Activated B cell treated with CpG ODN at 0.5 μM for 24 hours (primary cell): ENCODE measurements around the gene BANF1. TPM values are rescaled to one million over a fixed set of nuclear protein-coding genes. Genes with fewer than 3 reads are reported as not detected.

ENCODE experiments used
- ATAC-seq: fragments of 200-7000 bp; cut with Tn5 transposase; one replicate; pipeline ENCODE4 v1.10.0; 2021; ENCODE audit warnings: low read depth, mild to moderate bottlenecking, moderate library complexity
- CTCF ChIA-PET: fragments of 350-600 bp; sonication (Branson Sonifier 250); formaldehyde crosslinking; loops from one replicate; lab custom pipeline; 2021; ENCODE audit warnings: antibody characterized with exemption; lab: Charles Lee
- POLR2A ChIA-PET: fragments of 350-600 bp; sonication (Branson Sonifier 250); formaldehyde crosslinking; loops from one replicate; lab custom pipeline; 2021; ENCODE audit warnings: antibody characterized with exemption; lab: Charles Lee
- DNase-seq: peaks from one replicate; pipeline ENCODE4 v3.0.0; 2022
- H3K27ac Mint-ChIP-seq: one replicate; pipeline ENCODE4 v1.8.0; 2020; ENCODE audit warnings: mixed read lengths
- H3K27me3 Mint-ChIP-seq: one replicate; pipeline ENCODE4 v1.8.0; 2021; ENCODE audit warnings: mixed read lengths
- H3K36me3 Mint-ChIP-seq: one replicate; pipeline ENCODE4 v1.8.0; 2021; ENCODE audit warnings: low read depth, mixed read lengths
- H3K4me1 Mint-ChIP-seq: one replicate; pipeline ENCODE4 v1.8.0; 2021; ENCODE audit warnings: mixed read lengths
- H3K4me3 Mint-ChIP-seq: one replicate; pipeline ENCODE4 v1.8.0; 2020; ENCODE audit warnings: mild to moderate bottlenecking, mixed read lengths
- H3K9me3 Mint-ChIP-seq: one replicate; pipeline ENCODE4 v1.8.0; 2020; ENCODE audit warnings: mixed read lengths
- intact Hi-C: fragments of 100-400 bp; cut with micrococcal nuclease; formaldehyde crosslinking; loops from one replicate; pipeline ENCODE4 v1.15.1; 2024
- total RNA-seq: library from RNA; stranded (reverse); gene quantifications from 2 replicates; pipeline ENCODE4 v1.2.3, GENCODE V29; 2022
- TF ChIP-seq, protein P1 (sequence below): fragments of 200-600 bp; IDR thresholded peaks from one replicate; pipeline ENCODE4 v1.8.0; 2022; ENCODE audit warnings: antibody characterized with exemption, mild to moderate bottlenecking

The BANF1 gene
- total RNA-seq, 1 donor from 2014 or later = 228 TPM

DNA sequence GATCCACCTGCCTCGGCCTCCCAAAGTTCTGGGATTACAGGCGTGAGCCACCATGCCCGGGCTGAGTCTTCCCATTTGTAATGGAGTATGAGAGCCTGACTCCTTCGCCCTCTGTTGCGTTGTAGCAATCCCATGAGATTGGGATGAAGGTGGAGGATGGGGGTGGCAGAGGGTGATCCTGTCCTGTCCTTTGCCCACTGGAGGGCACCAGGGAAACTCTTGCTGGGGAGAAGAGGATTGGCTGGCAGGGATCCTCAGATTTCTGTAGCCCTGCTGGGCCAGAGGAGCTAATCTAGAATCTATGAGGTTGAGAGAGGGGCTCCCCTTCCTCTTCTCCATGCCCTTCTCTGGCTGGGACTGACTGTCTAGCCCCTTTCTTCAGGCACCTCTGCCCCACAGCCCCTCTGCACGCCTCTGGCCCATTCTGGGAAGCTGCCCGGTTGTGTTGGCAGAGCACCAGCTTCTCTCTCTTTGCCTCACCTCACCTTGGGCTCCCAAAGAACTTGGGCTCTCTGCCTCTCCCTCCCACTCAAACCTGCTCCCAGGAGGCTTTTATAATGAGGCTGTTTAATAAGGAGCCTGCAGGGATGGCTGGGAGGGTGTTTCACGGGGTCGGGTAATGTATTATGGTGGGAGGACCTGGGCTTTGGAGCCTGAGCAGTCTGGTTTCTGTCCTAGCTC is 33.5 kb downstream of the BANF1 start:
- TF ChIP-seq, protein P1, sequence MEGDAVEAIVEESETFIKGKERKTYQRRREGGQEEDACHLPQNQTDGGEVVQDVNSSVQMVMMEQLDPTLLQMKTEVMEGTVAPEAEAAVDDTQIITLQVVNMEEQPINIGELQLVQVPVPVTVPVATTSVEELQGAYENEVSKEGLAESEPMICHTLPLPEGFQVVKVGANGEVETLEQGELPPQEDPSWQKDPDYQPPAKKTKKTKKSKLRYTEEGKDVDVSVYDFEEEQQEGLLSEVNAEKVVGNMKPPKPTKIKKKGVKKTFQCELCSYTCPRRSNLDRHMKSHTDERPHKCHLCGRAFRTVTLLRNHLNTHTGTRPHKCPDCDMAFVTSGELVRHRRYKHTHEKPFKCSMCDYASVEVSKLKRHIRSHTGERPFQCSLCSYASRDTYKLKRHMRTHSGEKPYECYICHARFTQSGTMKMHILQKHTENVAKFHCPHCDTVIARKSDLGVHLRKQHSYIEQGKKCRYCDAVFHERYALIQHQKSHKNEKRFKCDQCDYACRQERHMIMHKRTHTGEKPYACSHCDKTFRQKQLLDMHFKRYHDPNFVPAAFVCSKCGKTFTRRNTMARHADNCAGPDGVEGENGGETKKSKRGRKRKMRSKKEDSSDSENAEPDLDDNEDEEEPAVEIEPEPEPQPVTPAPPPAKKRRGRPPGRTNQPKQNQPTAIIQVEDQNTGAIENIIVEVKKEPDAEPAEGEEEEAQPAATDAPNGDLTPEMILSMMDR = no peak
- CTCF ChIA-PET = no interaction called here
- H3K27me3 Mint-ChIP-seq = peaks cover 10% of the 10 kb centered on the region
- H3K4me3 Mint-ChIP-seq = no peak overlapping the region
- POLR2A ChIA-PET = interaction anchor here (0.7 kb wide), 1 partner anchor 157 kb away, joined by 7 read pairs; no protein-coding TSS in a partner anchor
- H3K4me1 Mint-ChIP-seq = no peaks in the 10 kb centered on the region
- intact Hi-C loops = no loop called here
- ATAC-seq (no peak), DNase-seq (no peak)
- no peaks in the 10 kb centered on the region for H3K36me3 Mint-ChIP-seq
- H3K9me3 Mint-ChIP-seq = no peaks in the 10 kb centered on the region
- H3K27ac Mint-ChIP-seq = no peak overlapping the region

DNA sequence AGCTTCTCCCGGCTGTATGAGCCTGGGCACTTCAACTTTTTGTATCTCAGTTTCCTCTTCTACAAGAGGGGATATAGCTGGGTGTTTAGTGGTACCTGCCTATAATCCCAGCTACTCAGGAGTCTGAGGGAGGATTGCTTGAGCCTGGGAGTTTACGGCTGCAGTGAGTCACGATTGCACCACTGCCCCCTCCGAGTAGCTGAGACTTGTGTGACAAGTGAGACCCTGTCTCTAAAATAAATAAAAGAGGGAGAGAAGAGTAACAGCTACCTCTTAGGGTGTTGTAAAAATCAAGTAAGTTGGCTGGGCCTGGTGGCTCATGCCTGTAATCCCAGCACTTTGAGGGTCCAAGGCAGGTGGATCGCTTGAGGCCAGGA is 34.0 kb downstream of the BANF1 start:
- intact Hi-C loops = no loop called here
- no peak for ATAC-seq
- Mint-ChIP-seq H3K27ac (no peak overlapping the region), H3K4me1 (no peaks in the 10 kb centered on the region), H3K36me3 (no peaks in the 10 kb centered on the region), H3K27me3 (peaks cover 10% of the 10 kb centered on the region), H3K4me3 (no peak overlapping the region), H3K9me3 (no peaks in the 10 kb centered on the region)
- CTCF ChIA-PET = no interaction called here
- no peak for DNase-seq
- POLR2A ChIA-PET = interaction anchor here (0.7 kb wide), 1 partner anchor 158 kb away, joined by 7 read pairs; no protein-coding TSS in a partner anchor
- TF ChIP-seq, protein P1 = no peak

DNA sequence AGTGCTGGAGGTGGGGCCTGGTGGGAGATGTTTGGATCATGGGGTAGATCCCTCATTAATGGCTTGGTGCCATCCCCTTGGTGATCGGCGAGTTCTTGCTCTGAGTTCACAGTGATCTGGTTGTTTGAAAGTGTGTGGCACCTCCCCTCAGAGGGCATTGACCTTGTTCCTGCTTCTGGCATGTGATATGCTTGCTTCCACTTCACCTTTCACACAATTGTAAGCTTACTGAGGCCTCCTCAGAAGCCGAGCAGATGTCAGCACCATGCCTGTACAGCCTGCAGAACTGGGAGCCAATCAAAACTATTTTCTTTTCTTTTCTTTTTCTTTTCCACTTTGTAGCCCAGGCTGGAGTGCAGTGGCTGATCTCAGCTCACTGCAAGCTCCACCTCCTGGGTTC is 35.0 kb downstream of the BANF1 start:
- no peaks in the 10 kb centered on the region for H3K36me3 Mint-ChIP-seq
- CTCF ChIA-PET = no interaction called here
- H3K4me3 Mint-ChIP-seq = no peak overlapping the region
- H3K9me3 Mint-ChIP-seq = no peaks in the 10 kb centered on the region
- H3K27ac Mint-ChIP-seq = no peak overlapping the region
- TF ChIP-seq, protein P1 = no peak
- ATAC-seq = no peak
- H3K27me3 Mint-ChIP-seq = peaks cover 10% of the 10 kb centered on the region
- POLR2A ChIA-PET = no interaction called here
- intact Hi-C loops = no loop called here
- no peak for DNase-seq
- no peaks in the 10 kb centered on the region for H3K4me1 Mint-ChIP-seq

DNA sequence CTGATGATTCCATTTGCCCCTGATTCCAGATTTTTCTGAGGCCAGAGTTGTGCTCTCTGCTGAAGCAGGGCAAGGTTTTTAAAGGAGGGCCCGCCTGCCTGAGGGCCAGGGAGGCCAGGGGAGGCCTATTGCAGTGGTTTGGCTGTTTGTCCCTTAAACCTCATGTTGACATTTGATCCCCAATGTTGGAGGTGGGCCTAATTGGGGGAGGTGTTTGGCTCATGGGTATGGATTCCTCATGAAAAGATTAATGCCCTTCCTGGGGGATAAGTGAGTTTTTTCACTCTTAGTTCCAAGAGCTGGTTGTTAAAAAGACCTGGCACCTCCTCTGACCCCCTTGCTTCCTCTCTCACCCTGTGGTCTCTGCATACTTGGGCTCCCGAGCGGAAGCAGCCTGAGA is 37.5 kb downstream of the BANF1 start:
- CTCF ChIA-PET = no interaction called here
- POLR2A ChIA-PET = no interaction called here
- H3K9me3 Mint-ChIP-seq = no peaks in the 10 kb centered on the region
- intact Hi-C loops = no loop called here
- peaks cover 2% of the 10 kb centered on the region for H3K4me1 Mint-ChIP-seq
- H3K4me3 Mint-ChIP-seq = no peak overlapping the region
- H3K27ac Mint-ChIP-seq = no peak overlapping the region
- H3K27me3 Mint-ChIP-seq = peaks cover 7% of the 10 kb centered on the region
- DNase-seq (no peak), ATAC-seq (no peak)
- TF ChIP-seq, protein P1 = no peak
- H3K36me3 Mint-ChIP-seq = no peaks in the 10 kb centered on the region

DNA sequence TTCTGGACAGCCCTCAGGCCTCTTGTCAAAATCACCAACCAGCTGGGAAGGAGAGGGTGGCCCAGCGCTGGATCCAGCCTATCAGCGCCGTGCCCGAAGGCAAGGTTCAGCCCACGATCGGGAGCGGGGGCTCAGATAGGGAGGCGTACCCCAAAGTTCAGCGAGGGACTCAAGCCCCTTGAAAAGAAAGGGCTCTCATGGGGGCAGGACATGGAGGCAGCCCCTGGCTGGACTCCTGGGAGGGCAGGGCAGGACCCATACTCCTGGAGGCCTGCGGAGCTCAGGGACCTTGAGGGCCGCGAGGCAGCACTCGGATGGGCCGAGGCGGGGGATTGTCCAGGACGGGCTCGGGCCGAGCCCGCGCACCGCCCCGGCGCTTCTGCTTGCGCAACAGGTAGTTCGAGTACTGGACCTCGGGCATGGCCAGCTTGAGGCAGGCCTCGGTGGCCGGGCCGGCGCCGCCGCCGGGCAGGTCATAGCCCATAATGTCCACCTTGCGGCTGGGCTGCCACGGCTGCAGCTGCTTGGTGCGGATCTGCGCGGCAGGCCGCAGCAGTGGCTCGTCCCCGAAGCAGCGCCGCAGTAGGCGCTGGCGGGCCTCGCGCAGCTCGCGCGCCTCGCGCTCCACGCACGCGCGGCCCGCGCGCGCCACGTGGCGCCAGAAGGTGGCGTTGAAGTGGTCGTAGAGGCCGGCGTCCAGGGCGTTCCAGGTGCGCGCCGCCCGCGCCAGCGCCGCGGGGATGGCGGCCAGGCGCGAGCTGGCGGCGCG is 40.1 kb downstream of the BANF1 start:
- Mint-ChIP-seq H3K36me3 (no peaks in the 10 kb centered on the region), H3K27ac (no peak overlapping the region), H3K4me3 (no peak overlapping the region), H3K4me1 (peaks cover 7% of the 10 kb centered on the region), H3K9me3 (no peaks in the 10 kb centered on the region), H3K27me3 (peaks cover under 1% of the 10 kb centered on the region)
- POLR2A ChIA-PET = no interaction called here
- TF ChIP-seq, protein P1 = no peak
- CTCF ChIA-PET = no interaction called here
- no peak for ATAC-seq
- no peak for DNase-seq
- intact Hi-C loops = no loop called here
